K562 (cell line): ENCODE data around the gene SPDYE3. TPM values are rescaled to one million over a fixed set of nuclear protein-coding genes. Genes with fewer than 3 reads are reported as not detected.
A peak's percentile ranks its signal among the peaks of the same experiment; 100 is the strongest.

Experiments
- CEBPZ ChIP-seq: fragments of 150-350 bp; IDR thresholded peaks from 2 replicates; pipeline ENCODE4 v1.6.1; 2014; ENCODE audit warnings: low read depth, mild to moderate bottlenecking, low read length, borderline replicate concordance
- FOXM1 ChIP-seq, 2 experiments: fragments of 450-650 bp in 1 of 2; sonication (generic) in 1 of 2; formaldehyde crosslinking in 1 of 2; IDR thresholded peaks; 2 replicates each; pipeline versions ENCODE4 v1.6.1 to v1.9.0; 2017 to 2022; ENCODE audit warnings: low read depth in 2 of 2, mild to moderate bottlenecking in 2 of 2, missing genetic modification reagents in 1 of 2, moderate library complexity in 1 of 2
- GABPB1 ChIP-seq: sonication (generic); formaldehyde crosslinking; IDR thresholded peaks from 2 replicates; pipeline ENCODE4 v1.8.0; 2022; ENCODE audit warnings: mild to moderate bottlenecking, missing genetic modification reagents
- HDGF ChIP-seq: fragments of 450-650 bp; IDR thresholded peaks from 2 replicates; pipeline ENCODE4 v1.6.1; 2016
- MAFG ChIP-seq: fragments of 450-650 bp; conservative IDR thresholded peaks from 2 replicates; pipeline ENCODE4 v1.6.1; 2016; ENCODE audit warnings: missing genetic modification characterization, missing compliant biosample characterization
- MCM7 ChIP-seq, 2 experiments: fragments of 450-650 bp; IDR thresholded peaks; 2 replicates each; pipeline ENCODE4 v1.6.1; 2016 to 2018
- NFATC3 ChIP-seq: fragments of 450-650 bp; IDR thresholded peaks from 2 replicates; pipeline ENCODE4 v1.6.1; 2017; ENCODE audit warnings: mild to moderate bottlenecking
- NRF1 ChIP-seq, 2 experiments: fragments of 450-650 bp; IDR thresholded peaks in 1 of 2; conservative IDR thresholded peaks in 1 of 2; 2 replicates each; pipeline ENCODE4 v1.6.1; 2014; ENCODE audit warnings: mild to moderate bottlenecking in 2 of 2
- POLR2G ChIP-seq: fragments of 200-400 bp; formaldehyde crosslinking; IDR thresholded peaks from 2 replicates; pipeline ENCODE4 v1.6.1; 2017; ENCODE audit warnings: low read depth, mild to moderate bottlenecking, antibody characterized with exemption, low read length, moderate library complexity
- RHOXF2B ChIP-seq: fragments of 250-450 bp; sonication (Bioruptor Pico); conservative IDR thresholded peaks from 2 replicates; pipeline ENCODE4 v1.5.1; 2021
- SLC30A9 ChIP-seq: fragments of 250-450 bp; sonication (Bioruptor Pico); IDR thresholded peaks from 2 replicates; pipeline ENCODE4 v1.8.0; 2022; ENCODE audit warnings: mild to moderate bottlenecking, moderate library complexity
- ZBTB11 ChIP-seq, 3 experiments: fragments of 200-800 bp in 1 of 3; fragments of 250-450 bp in 1 of 3; fragments of 450-650 bp in 1 of 3; sonication (Bioruptor Pico) in 1 of 3; sonication (Bioruptor generic) in 1 of 3; formaldehyde crosslinking in 1 of 3; IDR thresholded peaks; 2 replicates each; pipeline versions ENCODE4 v1.6.1 to v1.8.0; 2016 to 2022; ENCODE audit warnings: mild to moderate bottlenecking in 2 of 3, missing genetic modification characterization in 2 of 3, missing compliant biosample characterization in 1 of 3, moderate library complexity in 1 of 3
- ZNF764 ChIP-seq: fragments of 250-450 bp; sonication (Bioruptor Pico); IDR thresholded peaks from 2 replicates; pipeline ENCODE4 v1.4.0; 2020; ENCODE audit warnings: low read depth, mild to moderate bottlenecking, moderate library complexity
- polyA plus RNA-seq, 8 experiments: library from polyadenylated mRNA; depleted of rRNA in 4 of 8; stranded (reverse) in 5 of 8; unstranded in 3 of 8; fragments of >200 nt; fragmentation: Nextera tagmentation in 2 of 8; fragmentation: Illumina TruSeq in 1 of 8; extraction: Ambion mirVana in 2 of 8; extraction: Trizol in 1 of 8; gene quantifications; 2 replicates each; pipeline versions ENCODE4 v1.2.1 to v1.2.3, GENCODE V29; 2011 to 2014; ENCODE audit warnings: inconsistent platforms in 1 of 8, missing spikeins in 1 of 8
- total RNA-seq, 7 experiments: library from RNA; depleted of rRNA in 6 of 7; stranded (reverse); fragments of >200 nt in 6 of 7; fragmentation: Illumina TruSeq in 2 of 7; extraction: Trizol in 2 of 7; gene quantifications; 2 replicates each; pipeline versions ENCODE4 v1.2.1 to v1.2.3, GENCODE V29; 2011 to 2021; ENCODE audit warnings: low replicate concordance in 1 of 7

Gene SPDYE3
- total and polyA plus RNA-seq, 9 of the 15 experiments (the other 6 are each of a cell fraction or from before 2014, with no cell fraction given): 0.04 to 3.3 (median 1.2) TPM; not detected in 6

GRCh38 chr7:100369105-100369504 is 61.6 kb downstream of the SPDYE3 start (continued):
- TF ChIP-seq MCM7 (IDR thresholded peaks at IDR 0.05) (no peak), SLC30A9 (CRISPR knock-in tag) (no peak), HDGF (no peak), NFATC3 (no peak), RHOXF2B (no peak), CEBPZ (no peak), NRF1 (conservative IDR thresholded peaks at IDR 0.05 in 1 of 2, IDR thresholded peaks at IDR 0.05 in 1 of 2) (peak in 1 of 2 experiments; percentile 25; a peak in 2 of 4 replicates), POLR2G (peak; percentile 71), GABPB1 (CRISPR knock-in tag) (no peak), FOXM1 (IDR thresholded peaks at IDR 0.05; ENCODE audit: low read depth) (no peak), FOXM1 (CRISPR knock-in tag; IDR thresholded peaks at IDR 0.05; ENCODE audit: low read depth) (no peak), MAFG (tag) (no peak), ZBTB11 (CRISPR knock-in tag; IDR thresholded peaks at IDR 0.05) (no peak), ZNF764 (CRISPR knock-in tag) (no peak)
